ENCODE measurements around the gene ARL8B. TPM values are rescaled to one million over a fixed set of nuclear protein-coding genes. Genes with fewer than 3 reads are reported as not detected.
"Not testable (repeated sequence)": the region's sequence is repeated elsewhere in the genome, so short reads cannot be mapped to it uniquely, and the experiment has no call there.

Gene ARL8B
- polyA plus RNA-seq, 1 experiment: 47.0 TPM

GRCh38 chr3:5080779-5081550 lies 41.1 kb upstream of the ARL8B start:
- DNase-seq (ENCODE audit: low read depth, low spot score): no peak
- Histone ChIP-seq H3K27me3 (ENCODE audit: control insufficient read depth, insufficient read depth, low read length) (peaks cover 9% of the 10 kb centered on the region), H3K4me3 (ENCODE audit: low read depth, low read length) (no peak overlapping the region), H3K27ac (ENCODE audit: low read depth, low read length) (no peak overlapping the region), H3K9me3 (ENCODE audit: control insufficient read depth, insufficient read depth, low read length) (no peaks in the 10 kb centered on the region)
- ChIA-PET CTCF (no interaction called here), POLR2A (no interaction called here)
- TF ChIP-seq CTCF (IDR thresholded peaks at IDR 0.05; ENCODE audit: low read depth, low read length): no peak

GRCh38 chr3:5081973-5082788 lies 39.9 kb upstream of the ARL8B start:
- CTCF ChIA-PET: interaction anchor here (0.9 kb wide), 1 partner anchor 371 kb away, joined by 7 read pairs; no protein-coding TSS in a partner anchor
- POLR2A ChIA-PET; H3K4me3 ChIP-seq (ENCODE audit: low read depth, low read length); H3K27me3 ChIP-seq (ENCODE audit: control insufficient read depth, insufficient read depth, low read length); DNase-seq (ENCODE audit: low read depth, low spot score); H3K27ac ChIP-seq (ENCODE audit: low read depth, low read length); H3K9me3 ChIP-seq (ENCODE audit: control insufficient read depth, insufficient read depth, low read length): not testable (repeated sequence)

GRCh38 chr3:5082789-5083115 lies 39.3 kb upstream of the ARL8B start:
- Histone ChIP-seq H3K27ac (ENCODE audit: low read depth, low read length) (no peak overlapping the region), H3K9me3 (ENCODE audit: control insufficient read depth, insufficient read depth, low read length) (no peaks in the 10 kb centered on the region), H3K4me3 (ENCODE audit: low read depth, low read length) (no peak overlapping the region), H3K27me3 (ENCODE audit: control insufficient read depth, insufficient read depth, low read length) (peaks cover 10% of the 10 kb centered on the region)
- CTCF ChIA-PET: interaction anchor here (0.9 kb wide), 1 partner anchor 371 kb away, joined by 7 read pairs; no protein-coding TSS in a partner anchor
- TF ChIP-seq CTCF (IDR thresholded peaks at IDR 0.05; ENCODE audit: low read depth, low read length): no peak
- no peak for DNase-seq (ENCODE audit: low read depth, low spot score)
- POLR2A ChIA-PET: no interaction called here

GRCh38 chr3:5084224-5084623 lies 37.9 kb upstream of the ARL8B start:
- Histone ChIP-seq H3K9me3 (ENCODE audit: control insufficient read depth, insufficient read depth, low read length) (no peaks in the 10 kb centered on the region), H3K4me3 (ENCODE audit: low read depth, low read length) (no peak overlapping the region), H3K27ac (ENCODE audit: low read depth, low read length) (no peak overlapping the region), H3K27me3 (ENCODE audit: control insufficient read depth, insufficient read depth, low read length) (peaks cover 13% of the 10 kb centered on the region)
- ChIA-PET CTCF (no interaction called here), POLR2A (no interaction called here)
- TF ChIP-seq CTCF (IDR thresholded peaks at IDR 0.05; ENCODE audit: low read depth, low read length): no peak
- no peak for DNase-seq (ENCODE audit: low read depth, low spot score)

GRCh38 chr3:5086708-5087107 lies 35.4 kb upstream of the ARL8B start:
- Histone ChIP-seq H3K27me3 (ENCODE audit: control insufficient read depth, insufficient read depth, low read length) (peaks cover 9% of the 10 kb centered on the region), H3K9me3 (ENCODE audit: control insufficient read depth, insufficient read depth, low read length) (no peaks in the 10 kb centered on the region), H3K4me3 (ENCODE audit: low read depth, low read length) (no peak overlapping the region), H3K27ac (ENCODE audit: low read depth, low read length) (peak overlapping the region; percentile 21)
- CTCF ChIA-PET: interaction anchor here (0.6 to 0.7 kb wide), 2 partner anchors 59 to 299 kb away, joined by 3 read pairs; no protein-coding TSS in a partner anchor
- POLR2A ChIA-PET: interaction anchor here (0.6 kb wide), 1 partner anchor 594 kb away, joined by 3 read pairs; the partner anchor contains the start of gene ITPR1
- no peak for DNase-seq (ENCODE audit: low read depth, low spot score)
- TF ChIP-seq CTCF (IDR thresholded peaks at IDR 0.05; ENCODE audit: low read depth, low read length): no peak
